ENCODE measurements around the gene RFX1. TPM values are rescaled to one million over a fixed set of nuclear protein-coding genes. Genes with fewer than 3 reads are reported as not detected.

RFX1 gene
- polyA plus RNA-seq, 3 donors: 14.5 to 17.0 (median 15.3) TPM

DNA sequence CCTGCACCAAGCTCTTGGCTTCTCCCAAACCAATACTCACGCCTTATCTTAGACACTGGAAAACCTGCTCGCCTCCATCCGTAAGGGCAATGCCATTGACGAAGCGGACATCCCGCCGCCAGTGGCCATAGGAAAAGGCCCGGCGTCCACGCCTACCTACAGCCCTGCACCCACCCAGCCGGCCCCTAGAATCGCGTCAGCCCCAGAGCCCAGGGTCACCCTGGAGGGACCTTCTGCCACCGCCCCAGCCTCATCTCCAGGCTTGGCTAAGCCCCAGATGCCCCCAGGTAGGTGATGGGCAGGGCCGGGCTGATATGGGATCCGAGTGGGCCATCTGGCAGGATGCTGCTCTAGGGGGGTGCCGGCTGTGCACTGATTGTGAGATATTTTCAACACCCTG lies 92.8 kb downstream of the RFX1 start:
- DNase-seq: no peak

Other genes with a start within 250 kb of the RFX1 start
- gene MRI1, start 241.8 kb downstream of the RFX1 start, polyA plus RNA-seq (ENCODE audit: insufficient read length in 3 of 3): 10 to 100 TPM; 30.1 to 42.9 (median 38.1) TPM
- gene C19orf53, start 231.9 kb downstream of the RFX1 start, polyA plus RNA-seq (ENCODE audit: insufficient read length in 3 of 3): 100 to 1,000 TPM; 110 to 146 (median 143) TPM
- 10 to 100 TPM; 10.4 to 12.1 (median 11.0) TPM for gene ZSWIM4, start 210.9 kb downstream of the RFX1 start, polyA plus RNA-seq (ENCODE audit: insufficient read length in 3 of 3)
- 1 to 10 TPM; 1.6 to 2.5 (median 1.6) TPM for gene NANOS3, start 129.2 kb downstream of the RFX1 start, polyA plus RNA-seq (ENCODE audit: insufficient read length in 3 of 3)
- gene BRME1, start 100.2 kb downstream of the RFX1 start, polyA plus RNA-seq (ENCODE audit: insufficient read length in 3 of 3): 1 to 10 TPM; 6.3 to 9.9 (median 7.1) TPM
- gene CC2D1A, start 100.1 kb downstream of the RFX1 start, polyA plus RNA-seq (ENCODE audit: insufficient read length in 3 of 3): 10 to 100 TPM; 27.6 to 37.7 (median 34.7) TPM
- gene PODNL1, start 67.9 kb downstream of the RFX1 start, polyA plus RNA-seq (ENCODE audit: insufficient read length in 3 of 3): 1 to 10 TPM in 2 of 3 donors, under 1 TPM in 1; 0.97 to 1.5 (median 1.4) TPM
- gene DCAF15, start 53.8 kb downstream of the RFX1 start, polyA plus RNA-seq (ENCODE audit: insufficient read length in 3 of 3): 10 to 100 TPM; 37.6 to 45.2 (median 40.6) TPM
- not detected for gene RLN3, start 21.8 kb upstream of the RFX1 start, polyA plus RNA-seq (ENCODE audit: insufficient read length in 3 of 3)
- gene IL27RA, start 25.4 kb upstream of the RFX1 start, polyA plus RNA-seq (ENCODE audit: insufficient read length in 3 of 3): 1 to 10 TPM; 6.5 to 7.6 (median 6.5) TPM
- gene PALM3, start 55.8 kb upstream of the RFX1 start, polyA plus RNA-seq (ENCODE audit: insufficient read length in 3 of 3): 10 to 100 TPM; 22.7 to 30.3 (median 23.0) TPM
- gene MISP3, start 66.5 kb upstream of the RFX1 start, polyA plus RNA-seq (ENCODE audit: insufficient read length in 3 of 3): 1 to 10 TPM; 7.9 to 8.7 (median 8.2) TPM
- under 1 TPM in 1 of 3 donors, not detected in 2; 0.10 TPM for gene C19orf67, start 79.5 kb upstream of the RFX1 start, polyA plus RNA-seq (ENCODE audit: insufficient read length in 3 of 3)
- 10 to 100 TPM; 38.3 to 61.6 (median 47.8) TPM for gene SAMD1, start 84.4 kb upstream of the RFX1 start, polyA plus RNA-seq (ENCODE audit: insufficient read length in 3 of 3)
- gene PRKACA, start 111.4 kb upstream of the RFX1 start, polyA plus RNA-seq (ENCODE audit: insufficient read length in 3 of 3): 100 to 1,000 TPM in 1 of 3 donors, 10 to 100 TPM in 2; 80.0 to 103 (median 87.6) TPM
- gene ASF1B, start 130.3 kb upstream of the RFX1 start, polyA plus RNA-seq (ENCODE audit: insufficient read length in 3 of 3): 10 to 100 TPM; 17.0 to 22.4 (median 20.3) TPM
- 10 to 100 TPM; 41.5 to 51.7 (median 45.3) TPM for gene ADGRL1, start 199.8 kb upstream of the RFX1 start, polyA plus RNA-seq (ENCODE audit: insufficient read length in 3 of 3)

Measured in renal pelvis (tissue), 4 donors.